ENCODE results near the gene EZR. TPM values are rescaled to one million over a fixed set of nuclear protein-coding genes. Genes with fewer than 3 reads are reported as not detected.

The EZR gene
- polyA plus RNA-seq, 3 donors from 2014 or later = 129 to 153 (median 139) TPM

GRCh38 chr6:158717341-158718330 is 101.5 kb downstream of the EZR start:
- Mint-ChIP-seq H3K27me3 (ENCODE audit: low read depth in 3 of 3) (peaks cover 12 to 26% (median 18%) of the 10 kb centered on the region in 3 donors), H3K36me3 (peaks cover 27 to 32% (median 27%) of the 10 kb centered on the region in 3 donors), H3K9me3 (no peaks in the 10 kb centered on the region), H3K27ac (peak overlapping the region; percentile 96 to 100 (median 99)), H3K4me1 (peaks cover 84 to 97% of the 10 kb centered on the region in 2 donors), H3K4me3 (peak overlapping the region; percentile 79 to 87 (median 84))
- peak; percentile 79 for DNase-seq

Other genes with a start within 250 kb of the EZR start
- 100 to 1,000 TPM in 2 of 3 donors, 10 to 100 TPM in 1; 94.2 to 141 (median 119) TPM for gene DYNLT1, start 174.6 kb downstream of the EZR start, polyA plus RNA-seq
- 10 to 100 TPM; 45.4 to 56.5 (median 52.0) TPM for gene SYTL3, start 169.3 kb downstream of the EZR start, polyA plus RNA-seq
- gene RSPH3, start 180.8 kb upstream of the EZR start, polyA plus RNA-seq = 1 to 10 TPM in 2 of 3 donors, not detected in 1; 2.0 to 3.1 TPM
- gene TAGAP, start 225.6 kb upstream of the EZR start, polyA plus RNA-seq = 100 to 1,000 TPM in 1 of 3 donors, 10 to 100 TPM in 2; 63.6 to 114 (median 84.4) TPM